Activated CD8-positive, alpha-beta memory T cell treated with anti-CD3 and anti-CD28 coated beads, Interleukin-2, amount 50 U/mL, for 48 hours (primary cell): ENCODE results near the gene FBXW10B.
"Not testable (repeated sequence)": the region's sequence is repeated elsewhere in the genome, so short reads cannot be mapped to it uniquely, and the experiment has no call there.

ENCODE experiments used
- DNase-seq: peaks from one replicate; pipeline ENCODE4 v3.0.0-alpha.2; 2020

The FBXW10B gene

DNA sequence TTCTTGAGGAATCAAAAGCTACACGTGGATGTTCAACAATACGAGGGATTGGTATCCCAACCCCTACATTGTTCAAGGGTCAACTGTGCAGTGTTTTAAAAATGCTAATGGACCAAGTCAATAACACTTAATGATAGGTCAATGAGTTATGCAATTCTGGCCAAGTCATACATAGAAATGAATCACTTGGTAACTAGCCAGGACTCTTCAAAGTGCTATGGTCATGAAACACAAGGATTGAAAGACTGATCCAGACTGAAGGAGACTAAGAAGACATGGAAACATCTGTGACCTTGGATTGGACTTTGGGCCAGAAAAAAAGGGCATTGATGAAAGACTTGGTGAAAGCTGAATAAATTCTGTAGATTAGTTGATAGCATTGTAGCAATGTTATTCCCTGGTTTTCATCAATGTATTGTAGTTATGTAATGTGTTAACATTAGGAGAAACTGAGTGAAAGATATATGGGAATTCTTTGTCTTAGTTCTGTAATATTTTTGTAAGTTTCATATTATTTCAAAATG lies 11.5 kb upstream of the FBXW10B start:
- DNase-seq, result not testable (repeated sequence)

DNA sequence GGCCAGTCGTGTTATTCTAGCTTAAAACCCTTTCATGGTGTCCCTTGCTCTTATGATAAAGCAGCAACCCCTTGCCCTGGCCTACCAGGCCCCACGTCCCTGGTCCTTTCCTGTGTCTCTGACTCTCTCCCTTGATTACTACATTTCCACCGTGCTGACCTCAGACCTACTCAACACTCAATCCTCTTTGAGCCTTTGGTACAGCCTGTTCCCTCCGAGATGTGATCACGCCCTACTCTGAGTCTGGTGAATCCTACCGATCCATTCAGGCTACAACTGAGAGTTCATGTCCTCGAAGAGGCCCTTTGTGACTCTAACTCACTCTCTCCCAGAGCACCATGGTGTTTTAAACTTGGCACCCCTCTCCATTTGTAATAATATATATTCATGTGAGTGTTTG lies 10.5 kb upstream of the FBXW10B start:
- DNase-seq, result not testable (repeated sequence)

DNA sequence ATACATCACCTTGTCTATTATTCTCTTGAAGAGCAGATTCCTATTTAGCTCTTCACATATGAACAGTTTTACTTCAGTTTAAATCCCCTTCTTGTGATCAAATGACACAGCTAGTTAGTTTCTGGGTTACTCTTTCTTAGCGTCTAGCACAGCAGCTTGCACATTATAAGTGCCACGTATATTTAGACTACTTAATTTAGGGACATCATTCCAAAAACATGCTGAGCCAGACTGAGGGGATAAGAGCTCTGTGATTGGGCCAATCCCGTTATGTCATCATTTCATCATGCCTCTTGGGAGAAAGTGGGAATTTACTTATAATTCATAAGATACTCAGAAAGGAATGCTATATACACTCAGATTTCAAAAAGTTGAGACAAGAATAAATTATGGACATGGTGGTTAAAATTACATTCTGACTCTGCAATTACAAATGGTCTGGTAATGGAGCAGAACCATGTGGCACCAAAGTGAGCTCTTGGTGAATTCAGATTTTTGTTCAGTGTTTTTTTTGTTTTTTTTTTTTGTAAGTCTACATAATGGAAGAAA lies 4.2 kb upstream of the FBXW10B start:
- DNase-seq, result not testable (repeated sequence)

DNA sequence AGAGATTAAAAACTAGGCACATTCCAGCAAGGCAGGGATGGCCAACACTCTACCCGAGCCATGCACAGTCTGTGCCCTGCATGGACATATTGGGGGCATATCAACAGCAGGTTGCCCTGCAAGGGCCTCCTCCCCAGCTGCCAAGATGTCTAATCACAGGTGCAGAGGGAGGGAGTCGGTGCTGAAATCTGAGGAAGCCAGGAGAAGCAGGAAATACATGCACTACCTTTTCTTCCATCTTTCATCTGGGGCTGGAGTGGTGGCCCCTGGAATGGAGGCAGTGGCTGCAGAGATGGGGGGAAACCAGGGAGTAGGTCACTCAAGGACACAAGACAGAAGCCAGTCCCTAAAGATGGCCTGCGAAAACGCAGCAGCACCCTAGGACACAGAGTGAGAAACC lies 3.8 kb upstream of the FBXW10B start:
- not testable (repeated sequence) for DNase-seq

DNA sequence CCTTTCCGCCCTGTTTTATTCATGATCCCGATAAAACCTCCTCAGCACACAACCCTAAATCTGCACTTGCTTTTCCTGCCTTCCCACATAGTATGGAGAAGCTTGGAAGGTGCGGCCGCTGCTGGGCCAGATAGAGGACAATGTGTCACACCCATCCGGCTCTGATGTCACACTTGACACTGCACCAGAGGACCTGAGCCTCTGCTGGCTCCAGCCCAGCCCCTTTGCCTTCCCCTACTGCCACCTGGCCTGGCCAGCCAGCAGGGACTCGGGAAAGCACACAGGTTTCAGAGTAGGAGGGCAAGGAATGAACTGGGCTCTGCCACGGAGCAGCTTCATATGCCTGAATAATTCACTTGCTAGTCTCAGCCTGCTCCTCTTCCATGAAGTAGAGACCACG lies 2.6 kb upstream of the FBXW10B start:
- not testable (repeated sequence) for DNase-seq

DNA sequence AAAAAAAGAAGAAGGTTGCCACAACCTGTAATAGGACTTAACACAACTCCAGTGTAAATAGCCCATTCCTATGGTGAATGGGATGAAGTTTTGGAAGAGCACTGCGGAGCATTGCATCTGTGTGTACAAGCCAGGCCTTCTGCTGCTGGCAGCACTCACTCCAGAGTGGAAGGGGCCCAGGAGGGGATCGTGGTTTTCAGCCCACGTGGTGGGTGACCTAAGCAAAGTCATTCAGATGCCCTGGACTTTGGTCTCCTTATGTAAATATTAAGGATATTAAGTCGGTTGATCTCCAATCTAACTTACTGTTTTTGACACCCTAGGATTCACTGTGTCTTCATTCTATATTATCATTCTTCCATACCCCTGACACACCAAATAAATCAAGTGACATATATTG lies 2.7 kb downstream of the FBXW10B start:
- DNase-seq, result not testable (repeated sequence)

DNA sequence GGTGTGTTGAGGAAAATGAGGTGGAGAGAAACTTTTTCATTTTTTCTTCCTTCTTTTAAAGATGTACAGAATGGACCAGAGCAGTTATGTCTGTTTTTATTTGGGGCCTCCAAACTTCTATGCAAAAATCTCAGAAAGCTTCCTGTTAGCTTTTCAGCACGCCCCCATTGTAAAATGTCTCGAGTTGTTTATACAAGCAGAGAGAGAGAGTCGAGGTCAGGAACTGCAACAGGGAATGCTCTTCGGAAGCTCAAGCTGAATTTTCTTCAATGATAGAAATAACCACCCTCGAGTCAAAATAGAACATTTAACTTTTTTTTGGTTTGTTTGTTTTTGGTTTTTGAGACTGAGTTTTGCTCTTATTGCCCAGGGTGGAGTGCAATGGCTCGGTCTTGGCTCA lies 3.7 kb downstream of the FBXW10B start:
- not testable (repeated sequence) for DNase-seq

DNA sequence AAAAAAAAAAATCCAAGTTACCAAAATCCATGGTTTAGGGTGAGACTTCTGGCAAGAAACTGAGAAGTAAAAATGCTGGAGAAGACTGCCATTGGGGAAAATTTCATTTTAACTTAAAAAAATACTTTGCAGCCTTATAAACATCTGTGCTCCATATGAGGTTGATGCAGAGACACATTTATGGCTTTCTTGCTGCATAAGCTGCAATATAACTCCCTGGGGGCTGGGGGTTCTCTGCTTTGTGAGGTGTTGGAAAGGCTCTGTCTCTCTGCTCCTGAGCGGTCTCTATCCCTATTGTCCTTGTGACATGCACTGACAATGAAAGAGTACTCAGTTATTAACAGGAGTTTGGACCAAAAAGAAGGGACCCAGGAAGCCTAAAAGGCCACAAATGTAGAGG lies 6.4 kb downstream of the FBXW10B start:
- not testable (repeated sequence) for DNase-seq

DNA sequence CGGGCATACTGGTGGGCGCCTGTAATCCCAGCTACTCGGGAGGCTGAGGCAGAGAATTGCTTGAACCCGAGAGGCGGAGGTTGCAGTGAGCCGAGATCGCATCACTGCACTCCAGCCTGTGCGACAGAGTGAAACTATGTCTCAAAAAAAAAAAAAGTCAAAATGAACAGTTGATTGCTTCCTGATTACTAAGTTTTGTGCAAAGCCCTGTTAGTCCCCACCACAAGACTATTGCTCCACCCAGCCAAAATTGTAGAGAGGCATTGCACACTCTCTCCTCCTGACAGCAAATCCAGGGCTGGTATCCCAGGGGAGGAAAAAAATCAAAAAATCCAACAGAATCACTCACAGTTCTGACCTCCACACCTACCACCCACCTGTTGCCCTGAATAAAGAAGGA lies 26.5 kb downstream of the FBXW10B start:
- DNase-seq, result not testable (repeated sequence)

DNA sequence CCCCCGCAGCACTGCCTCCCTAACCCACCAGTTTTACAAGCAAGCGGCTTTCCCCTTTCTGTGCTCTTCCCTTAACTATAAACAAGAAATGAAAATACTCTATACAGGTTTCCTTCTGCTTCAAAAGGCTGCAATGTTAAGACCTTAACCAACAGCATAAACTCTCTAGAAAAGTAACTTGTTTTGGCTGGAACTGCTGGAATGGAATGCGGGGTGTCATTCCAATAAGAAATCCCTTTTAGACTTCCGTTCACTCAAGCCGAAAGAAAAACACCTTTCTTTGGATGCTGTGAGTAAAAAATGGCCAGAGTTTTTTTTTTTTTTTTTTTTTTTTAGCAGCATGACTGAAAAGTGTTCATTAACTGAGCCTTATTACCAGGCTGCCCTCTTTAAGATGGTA lies 27.5 kb downstream of the FBXW10B start:
- not testable (repeated sequence) for DNase-seq

DNA sequence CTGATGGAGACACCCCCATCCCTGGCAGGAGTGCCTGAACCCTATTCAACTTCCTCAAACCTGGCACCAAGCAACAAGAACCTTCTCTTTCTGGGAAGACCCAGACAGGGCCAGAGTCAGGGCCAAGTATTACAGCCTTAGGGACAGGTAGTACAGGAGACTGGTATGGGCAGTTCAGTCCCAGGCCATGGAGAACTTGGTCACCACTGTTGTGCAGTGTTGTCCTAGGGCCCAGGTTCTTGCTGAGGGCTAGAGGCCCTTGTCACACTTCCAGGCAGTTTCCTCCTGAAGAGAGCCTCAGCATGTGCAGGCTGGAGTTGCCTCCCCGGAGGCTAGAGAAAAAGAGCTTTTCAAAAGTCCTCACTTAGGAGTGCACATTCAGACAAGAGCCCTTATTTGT lies 28.7 kb downstream of the FBXW10B start:
- DNase-seq, result not testable (repeated sequence)

DNA sequence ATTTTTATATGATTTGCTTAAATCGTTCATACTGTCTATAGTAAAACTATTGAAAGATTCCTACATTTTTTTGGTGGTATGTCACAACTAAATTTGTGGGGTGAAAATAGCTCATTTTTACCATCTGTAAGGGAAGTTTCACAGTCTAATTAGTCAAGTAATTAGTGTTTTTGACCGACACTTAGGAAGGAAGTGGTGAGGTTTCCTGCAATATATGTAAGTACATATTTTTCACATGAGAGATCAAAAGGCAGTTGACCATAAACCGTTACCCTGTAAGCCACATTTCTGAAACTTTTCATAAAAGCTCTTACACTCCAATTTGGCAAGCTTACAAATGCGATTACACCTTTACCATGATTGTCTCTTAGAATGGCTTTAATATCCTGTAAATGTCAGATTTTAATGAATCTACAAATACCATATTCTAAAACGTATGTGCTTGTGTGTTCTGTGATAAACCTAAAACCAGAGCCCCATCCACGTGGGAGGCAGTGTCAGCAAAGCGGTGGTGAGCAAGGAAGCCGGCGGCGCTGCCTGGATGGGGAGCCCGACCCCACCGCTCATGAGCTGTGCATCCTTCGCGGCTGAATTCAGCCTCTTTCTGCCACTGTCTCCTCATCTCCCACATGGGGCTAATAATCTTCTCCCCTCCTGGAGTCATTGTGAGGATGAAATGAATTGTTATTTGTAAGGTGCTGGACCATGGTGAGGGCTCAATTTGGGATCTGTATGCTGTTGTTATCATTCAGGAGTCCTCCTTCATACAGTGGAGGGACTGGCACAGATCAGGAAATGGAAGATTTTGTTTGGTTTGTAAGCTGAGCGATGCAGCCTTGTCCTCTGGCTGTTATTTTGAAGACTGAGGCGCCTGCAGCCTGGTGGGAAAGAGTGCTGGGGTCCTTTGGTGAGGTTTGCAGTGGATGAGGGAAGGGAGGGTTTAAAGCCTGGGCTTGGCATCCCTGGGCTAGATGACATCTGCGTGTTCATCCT lies 29.7 kb downstream of the FBXW10B start:
- not testable (repeated sequence) for DNase-seq

DNA sequence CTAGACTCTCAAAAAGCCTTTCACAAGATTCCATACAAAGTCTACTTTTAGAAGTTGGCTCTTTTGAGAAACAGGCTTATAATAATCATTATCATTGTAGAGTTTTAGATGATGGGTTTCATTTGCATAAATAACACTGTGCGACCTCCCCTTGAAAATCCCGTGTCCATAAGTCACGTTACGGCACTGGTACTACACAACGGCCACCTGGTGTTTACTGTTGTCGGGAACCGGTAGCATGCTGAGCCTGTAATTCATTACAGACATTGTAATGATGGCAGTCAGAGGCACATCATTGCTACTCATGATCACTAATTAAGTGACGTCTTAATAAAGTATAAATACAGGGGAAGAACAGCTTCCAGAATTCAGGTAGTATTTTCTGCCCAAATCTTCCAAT lies 31.5 kb downstream of the FBXW10B start:
- not testable (repeated sequence) for DNase-seq

DNA sequence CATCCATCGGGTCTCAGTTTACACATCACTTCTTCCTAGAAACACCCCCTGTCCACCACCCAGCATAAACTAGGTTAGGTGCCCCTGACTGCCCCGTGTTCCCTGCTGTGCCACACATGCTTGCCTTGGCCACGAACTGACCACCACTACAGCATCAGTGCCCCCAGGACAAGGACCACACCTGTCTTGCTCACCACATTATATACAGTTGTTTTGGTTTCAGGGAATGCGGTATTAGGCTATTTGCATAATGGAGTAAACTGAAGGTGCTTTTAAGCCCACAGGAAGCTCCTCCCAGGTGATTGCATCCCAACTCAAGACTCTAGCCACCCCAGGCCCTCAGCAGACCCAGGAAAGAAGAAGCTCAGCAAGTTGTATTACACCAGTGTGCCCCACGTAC lies 36.2 kb downstream of the FBXW10B start:
- DNase-seq, result not testable (repeated sequence)

DNA sequence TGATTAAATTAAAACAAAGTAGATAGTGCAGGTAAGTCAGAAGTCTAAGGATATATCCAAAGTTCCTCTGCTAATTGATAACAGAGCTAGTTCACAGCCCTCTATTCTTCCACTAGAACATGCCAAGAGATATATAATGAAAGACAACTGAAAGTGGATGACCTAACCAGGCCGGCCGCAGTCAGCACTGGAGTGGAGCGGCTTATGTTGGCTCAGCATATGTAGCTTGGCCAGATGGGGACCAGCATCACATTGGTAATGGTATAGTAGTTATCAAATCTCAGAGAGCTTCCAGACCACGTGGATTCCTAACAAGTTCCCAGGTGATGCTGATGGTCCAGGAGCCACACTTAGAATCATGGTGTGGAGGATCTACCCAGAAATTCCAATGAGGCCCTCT lies 38.0 kb downstream of the FBXW10B start:
- DNase-seq, result not testable (repeated sequence)

DNA sequence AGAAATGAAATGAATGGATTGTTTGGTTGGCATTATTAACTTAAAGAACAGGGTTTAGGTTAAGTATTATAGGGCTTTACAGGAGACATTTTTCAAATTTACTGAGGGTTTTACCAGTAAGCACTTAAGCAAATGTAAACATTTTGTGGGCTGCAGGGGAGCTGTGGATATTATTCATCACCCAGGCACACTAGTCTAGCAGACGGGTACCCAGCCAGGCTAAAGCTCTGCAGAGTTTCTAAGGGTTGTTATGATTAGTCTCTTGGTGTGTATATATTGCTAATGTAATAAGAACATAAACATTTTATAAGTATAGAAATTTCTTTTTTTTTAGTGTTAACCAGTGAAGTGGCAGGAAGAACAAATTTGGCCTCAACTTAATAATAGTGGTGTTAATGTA lies 42.7 kb downstream of the FBXW10B start:
- DNase-seq, result not testable (repeated sequence)

DNA sequence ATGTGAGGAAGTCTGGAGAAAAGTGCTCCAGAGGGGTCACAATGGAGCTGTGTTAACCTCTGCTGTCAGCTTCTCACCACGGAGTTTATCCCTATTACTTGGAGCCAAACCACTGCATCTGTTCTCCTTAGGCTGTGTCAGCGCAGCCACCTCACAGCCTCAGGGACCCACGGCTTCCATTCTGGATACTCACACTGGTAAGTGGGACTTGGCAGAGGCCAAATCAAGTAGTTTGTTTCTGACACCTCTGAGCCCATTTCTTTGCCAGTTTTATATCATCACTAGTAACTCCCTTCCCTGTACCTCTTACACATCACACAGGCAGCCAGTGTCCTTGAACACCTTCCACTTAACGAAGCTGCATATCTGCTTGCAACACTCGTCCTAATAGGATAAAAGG lies 44.8 kb downstream of the FBXW10B start:
- not testable (repeated sequence) for DNase-seq

DNA sequence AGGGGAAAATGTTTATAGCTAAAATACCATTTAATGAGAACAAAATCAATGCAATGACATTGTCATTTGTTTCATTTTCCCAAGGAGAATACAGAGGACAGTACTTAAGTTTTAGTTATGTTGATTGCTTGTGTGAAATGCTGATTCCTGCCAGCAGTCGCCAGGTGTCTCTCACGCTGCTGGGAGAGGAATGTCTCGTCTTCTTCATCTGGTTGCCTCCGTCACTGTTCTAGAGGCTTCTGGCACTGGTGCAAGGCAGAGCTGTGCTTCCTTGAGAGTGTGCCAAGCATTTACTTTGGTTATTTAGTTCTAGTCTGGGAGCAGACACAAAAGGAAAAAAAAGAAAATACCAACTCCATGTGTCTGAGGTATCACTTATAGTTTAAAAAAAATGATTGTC lies 45.6 kb downstream of the FBXW10B start:
- not testable (repeated sequence) for DNase-seq
